ENCODE measurements around the gene C2CD4A.

GRCh38 chr15:62046078-62046743 lies 20.6 kb upstream of the C2CD4A start:
- TF ChIP-seq, protein P1, sequence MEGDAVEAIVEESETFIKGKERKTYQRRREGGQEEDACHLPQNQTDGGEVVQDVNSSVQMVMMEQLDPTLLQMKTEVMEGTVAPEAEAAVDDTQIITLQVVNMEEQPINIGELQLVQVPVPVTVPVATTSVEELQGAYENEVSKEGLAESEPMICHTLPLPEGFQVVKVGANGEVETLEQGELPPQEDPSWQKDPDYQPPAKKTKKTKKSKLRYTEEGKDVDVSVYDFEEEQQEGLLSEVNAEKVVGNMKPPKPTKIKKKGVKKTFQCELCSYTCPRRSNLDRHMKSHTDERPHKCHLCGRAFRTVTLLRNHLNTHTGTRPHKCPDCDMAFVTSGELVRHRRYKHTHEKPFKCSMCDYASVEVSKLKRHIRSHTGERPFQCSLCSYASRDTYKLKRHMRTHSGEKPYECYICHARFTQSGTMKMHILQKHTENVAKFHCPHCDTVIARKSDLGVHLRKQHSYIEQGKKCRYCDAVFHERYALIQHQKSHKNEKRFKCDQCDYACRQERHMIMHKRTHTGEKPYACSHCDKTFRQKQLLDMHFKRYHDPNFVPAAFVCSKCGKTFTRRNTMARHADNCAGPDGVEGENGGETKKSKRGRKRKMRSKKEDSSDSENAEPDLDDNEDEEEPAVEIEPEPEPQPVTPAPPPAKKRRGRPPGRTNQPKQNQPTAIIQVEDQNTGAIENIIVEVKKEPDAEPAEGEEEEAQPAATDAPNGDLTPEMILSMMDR (conservative IDR thresholded peaks at IDR 0.05; ENCODE audit: low read length), result no peak
- no peak for TF ChIP-seq EZH2phosphoT487 (IDR thresholded peaks at IDR 0.05; ENCODE audit: borderline replicate concordance)

All from Loucy (cell line).